Activated CD4-positive, alpha-beta T cell treated with anti-CD3 and anti-CD28 coated beads for 36 hours (primary cell): ENCODE measurements around the gene HMCN2. TPM values are rescaled to one million over a fixed set of nuclear protein-coding genes. Genes with fewer than 3 reads are reported as not detected.

Source experiments
- ATAC-seq: fragments of 200-7000 bp; cut with Tn5 transposase; one replicate; pipeline ENCODE4 v1.10.0; 2021; ENCODE audit warnings: mild to moderate bottlenecking, moderate library complexity
- CTCF ChIA-PET: fragments of 350-600 bp; sonication (Branson Sonifier 250); formaldehyde crosslinking; loops from one replicate; lab custom pipeline; 2021; ENCODE audit warnings: antibody characterized with exemption; lab: Charles Lee
- POLR2A ChIA-PET: fragments of 350-600 bp; sonication (Branson Sonifier 250); formaldehyde crosslinking; loops from one replicate; lab custom pipeline; 2021; ENCODE audit warnings: antibody characterized with exemption, inconsistent platforms; lab: Charles Lee
- DNase-seq: peaks from one replicate; pipeline ENCODE4 v3.0.0-alpha.2; 2020
- H3K27ac Mint-ChIP-seq: one replicate; pipeline ENCODE4 v1.8.0; 2021; ENCODE audit warnings: mixed read lengths
- H3K27me3 Mint-ChIP-seq: one replicate; pipeline ENCODE4 v1.8.0; 2021; ENCODE audit warnings: mixed read lengths
- H3K36me3 Mint-ChIP-seq: one replicate; pipeline ENCODE4 v1.8.0; 2021; ENCODE audit warnings: low read depth, mixed read lengths
- H3K4me1 Mint-ChIP-seq: one replicate; pipeline ENCODE4 v1.8.0; 2021; ENCODE audit warnings: mixed read lengths
- H3K4me3 Mint-ChIP-seq: one replicate; pipeline ENCODE4 v1.8.0; 2021; ENCODE audit warnings: mild to moderate bottlenecking, moderate library complexity, mixed read lengths
- H3K9me3 Mint-ChIP-seq: one replicate; pipeline ENCODE4 v1.8.0; 2021; ENCODE audit warnings: low read depth, mixed read lengths
- intact Hi-C, 2 experiments: fragments of 100-400 bp; cut with DNase I in 1 of 2; cut with micrococcal nuclease in 1 of 2; formaldehyde crosslinking; loops; one replicate each; pipeline versions ENCODE4 v1.14.2 to v1.15.1; 2022 to 2024; cut with DNase I, micrococcal nuclease
- total RNA-seq, 2 experiments: library from RNA; stranded (reverse); gene quantifications; one replicate each; pipeline ENCODE4 v1.2.3, GENCODE V29; 2021

Gene HMCN2
- total RNA-seq, 2 experiments from 2014 or later: 0.05 TPM

- Mint-ChIP-seq H3K4me1 (no peaks in the 10 kb centered on the region), H3K9me3 (no peaks in the 10 kb centered on the region), H3K27me3 (peaks cover 2% of the 10 kb centered on the region), H3K36me3 (no peaks in the 10 kb centered on the region), H3K4me3 (no peak overlapping the region), H3K27ac (no peak overlapping the region)
- intact Hi-C loops: no loop called here
- POLR2A ChIA-PET: no interaction called here
- no peak for ATAC-seq
- DNase-seq: no peak
- CTCF ChIA-PET: no interaction called here
Observed at GRCh38 chr9:130380920-130381469, 115.4 kb downstream of the HMCN2 start.

- DNase-seq (no peak), ATAC-seq (no peak)
- intact Hi-C loops: no loop called here
- no peak overlapping the region for H3K4me3 Mint-ChIP-seq
- no peaks in the 10 kb centered on the region for H3K36me3 Mint-ChIP-seq
- peaks cover 2% of the 10 kb centered on the region for H3K27me3 Mint-ChIP-seq
- H3K4me1 Mint-ChIP-seq: no peaks in the 10 kb centered on the region
- H3K9me3 Mint-ChIP-seq: no peaks in the 10 kb centered on the region
- no peak overlapping the region for H3K27ac Mint-ChIP-seq
- ChIA-PET CTCF (no interaction called here), POLR2A (no interaction called here)
Observed at GRCh38 chr9:130381660-130382059, 116.1 kb downstream of the HMCN2 start.

- ATAC-seq (no peak), DNase-seq (no peak)
- CTCF ChIA-PET: no interaction called here
- Mint-ChIP-seq H3K27ac (no peak overlapping the region), H3K27me3 (peaks cover 2% of the 10 kb centered on the region), H3K4me1 (no peaks in the 10 kb centered on the region), H3K36me3 (no peaks in the 10 kb centered on the region), H3K4me3 (no peak overlapping the region), H3K9me3 (no peaks in the 10 kb centered on the region)
- intact Hi-C loops: no loop called here
- POLR2A ChIA-PET: no interaction called here
Observed at GRCh38 chr9:130382096-130382495, 116.5 kb downstream of the HMCN2 start.

- ChIA-PET POLR2A (no interaction called here), CTCF (no interaction called here)
- Mint-ChIP-seq H3K4me3 (no peak overlapping the region), H3K4me1 (no peaks in the 10 kb centered on the region), H3K27me3 (peaks cover 2% of the 10 kb centered on the region), H3K36me3 (no peaks in the 10 kb centered on the region), H3K27ac (no peak overlapping the region), H3K9me3 (no peaks in the 10 kb centered on the region)
- no peak for ATAC-seq
- intact Hi-C loops: no loop called here
- no peak for DNase-seq
Observed at GRCh38 chr9:130382636-130383349, 117.2 kb downstream of the HMCN2 start.

- Mint-ChIP-seq H3K4me1 (no peaks in the 10 kb centered on the region), H3K36me3 (no peaks in the 10 kb centered on the region), H3K27me3 (peaks cover 2% of the 10 kb centered on the region), H3K4me3 (no peak overlapping the region), H3K9me3 (no peaks in the 10 kb centered on the region), H3K27ac (no peak overlapping the region)
- POLR2A ChIA-PET: no interaction called here
- CTCF ChIA-PET: no interaction called here
- intact Hi-C loops: no loop called here
- DNase-seq: no peak
- no peak for ATAC-seq
Observed at GRCh38 chr9:130383350-130383715, 117.8 kb downstream of the HMCN2 start.

GRCh38 chr9:130383979-130384676 is 118.6 kb downstream of the HMCN2 start:
- H3K4me3 Mint-ChIP-seq: no peak overlapping the region
- no peak overlapping the region for H3K27ac Mint-ChIP-seq
- POLR2A ChIA-PET: no interaction called here
- no peaks in the 10 kb centered on the region for H3K4me1 Mint-ChIP-seq
- intact Hi-C loops: no loop called here
- H3K27me3 Mint-ChIP-seq: peaks cover 2% of the 10 kb centered on the region
- no peaks in the 10 kb centered on the region for H3K9me3 Mint-ChIP-seq
- CTCF ChIA-PET: no interaction called here
- no peak for DNase-seq
- ATAC-seq: no peak
- H3K36me3 Mint-ChIP-seq: no peaks in the 10 kb centered on the region

GRCh38 chr9:130385257-130385656 is 119.7 kb downstream of the HMCN2 start:
- CTCF ChIA-PET: no interaction called here
- Mint-ChIP-seq H3K4me3 (no peak overlapping the region), H3K36me3 (no peaks in the 10 kb centered on the region), H3K27me3 (peaks cover 2% of the 10 kb centered on the region), H3K9me3 (no peaks in the 10 kb centered on the region), H3K27ac (no peak overlapping the region), H3K4me1 (no peaks in the 10 kb centered on the region)
- intact Hi-C loops: no loop called here
- DNase-seq (no peak), ATAC-seq (no peak)
- POLR2A ChIA-PET: no interaction called here

GRCh38 chr9:130387398-130387797 is 121.8 kb downstream of the HMCN2 start:
- DNase-seq (no peak), ATAC-seq (no peak)
- H3K27me3 Mint-ChIP-seq: no peaks in the 10 kb centered on the region
- H3K36me3 Mint-ChIP-seq: no peaks in the 10 kb centered on the region
- no peaks in the 10 kb centered on the region for H3K9me3 Mint-ChIP-seq
- intact Hi-C loops: no loop called here
- no peak overlapping the region for H3K4me3 Mint-ChIP-seq
- H3K27ac Mint-ChIP-seq: no peak overlapping the region
- POLR2A ChIA-PET: no interaction called here
- CTCF ChIA-PET: no interaction called here
- H3K4me1 Mint-ChIP-seq: no peaks in the 10 kb centered on the region

GRCh38 chr9:130387905-130388304 is 122.3 kb downstream of the HMCN2 start:
- ChIA-PET CTCF (no interaction called here), POLR2A (no interaction called here)
- no peak overlapping the region for H3K4me3 Mint-ChIP-seq
- intact Hi-C loops: no loop called here
- H3K36me3 Mint-ChIP-seq: no peaks in the 10 kb centered on the region
- H3K27ac Mint-ChIP-seq: no peak overlapping the region
- H3K9me3 Mint-ChIP-seq: no peaks in the 10 kb centered on the region
- no peak for ATAC-seq
- H3K4me1 Mint-ChIP-seq: no peaks in the 10 kb centered on the region
- DNase-seq: no peak
- H3K27me3 Mint-ChIP-seq: no peaks in the 10 kb centered on the region

- H3K27me3 Mint-ChIP-seq: no peaks in the 10 kb centered on the region
- H3K27ac Mint-ChIP-seq: no peak overlapping the region
- ATAC-seq (no peak), DNase-seq (no peak)
- CTCF ChIA-PET: no interaction called here
- H3K9me3 Mint-ChIP-seq: no peaks in the 10 kb centered on the region
- intact Hi-C loops: no loop called here
- H3K4me3 Mint-ChIP-seq: no peak overlapping the region
- no peaks in the 10 kb centered on the region for H3K4me1 Mint-ChIP-seq
- POLR2A ChIA-PET: no interaction called here
- no peaks in the 10 kb centered on the region for H3K36me3 Mint-ChIP-seq
Observed at GRCh38 chr9:130390390-130390789, 124.8 kb downstream of the HMCN2 start.

- ATAC-seq (no peak), DNase-seq (no peak)
- H3K4me3 Mint-ChIP-seq: no peak overlapping the region
- ChIA-PET CTCF (no interaction called here), POLR2A (no interaction called here)
- no peaks in the 10 kb centered on the region for H3K9me3 Mint-ChIP-seq
- no peak overlapping the region for H3K27ac Mint-ChIP-seq
- H3K4me1 Mint-ChIP-seq: no peaks in the 10 kb centered on the region
- no peaks in the 10 kb centered on the region for H3K36me3 Mint-ChIP-seq
- no peaks in the 10 kb centered on the region for H3K27me3 Mint-ChIP-seq
- intact Hi-C loops: no loop called here
Observed at GRCh38 chr9:130390986-130391385, 125.4 kb downstream of the HMCN2 start.

- DNase-seq (no peak), ATAC-seq (no peak)
- Mint-ChIP-seq H3K4me3 (no peak overlapping the region), H3K27ac (no peak overlapping the region), H3K4me1 (no peaks in the 10 kb centered on the region), H3K9me3 (no peaks in the 10 kb centered on the region), H3K36me3 (no peaks in the 10 kb centered on the region), H3K27me3 (no peaks in the 10 kb centered on the region)
- intact Hi-C loops: no loop called here
- POLR2A ChIA-PET: no interaction called here
- CTCF ChIA-PET: interaction anchor here (0.5 kb wide), 1 partner anchor 687 kb away, joined by 3 read pairs; no protein-coding TSS in a partner anchor
Observed at GRCh38 chr9:130391866-130392265, 126.3 kb downstream of the HMCN2 start.
